PC-3 (cell line): ENCODE results near the gene BLACAT1. TPM values are rescaled to one million over a fixed set of nuclear protein-coding genes. Genes with fewer than 3 reads are reported as not detected.

Experiments used
- ATAC-seq: fragments of 200-7000 bp; cut with Tn5 transposase; 2 replicates; pipeline ENCODE4 v1.9.1; 2020; ENCODE audit warnings: mild to moderate bottlenecking, moderate library complexity
- BruUV-seq: library from RNA; stranded (reverse); fragments of 400-500 nt; replicated peaks from 2 replicates; lab custom pipeline; 2021; lab: Mats Ljungman, UMichigan
- CTCF ChIA-PET: fragments of 300-600 bp; sonication (Branson Sonifier 250); formaldehyde crosslinking; loops from one replicate; lab custom pipeline; 2022; ENCODE audit warnings: antibody characterized with exemption; lab: Charles Lee
- POLR2A ChIA-PET: fragments of 300-600 bp; sonication (Branson Sonifier 250); formaldehyde crosslinking; loops from one replicate; lab custom pipeline; 2022; ENCODE audit warnings: antibody characterized with exemption; ENCODE audit not compliant: unreplicated experiment; lab: Charles Lee
- DNase-seq: peaks from one replicate; pipeline ENCODE4 v3.0.0-alpha.2; 2015
- H2AFZ ChIP-seq: fragments of 300-600 bp; sonication (generic); 2 replicates; pipeline ENCODE4 v1.6.0; 2016; ENCODE audit warnings: antibody characterized with exemption, low read length
- H3F3A ChIP-seq: fragments of 300-600 bp; sonication (generic); one replicate; pipeline ENCODE4 v1.6.0; 2017; ENCODE audit warnings: antibody characterized with exemption, low read length, control low read depth, mild to moderate bottlenecking; ENCODE audit not compliant: unreplicated experiment
- H3K27ac ChIP-seq: fragments of 300-600 bp; sonication (generic); 2 replicates; pipeline ENCODE4 v1.5.1; 2016; ENCODE audit warnings: mild to moderate bottlenecking, low read length
- H3K27me3 ChIP-seq: fragments of 300-600 bp; sonication (generic); 2 replicates; pipeline ENCODE4 v1.6.1; 2016; ENCODE audit warnings: low read length, mixed read lengths
- H3K36me3 ChIP-seq: fragments of 300-600 bp; sonication (generic); 2 replicates; pipeline ENCODE4 v1.6.1; 2016; ENCODE audit warnings: low read depth, mixed run types, low read length, mixed read lengths
- H3K4me1 ChIP-seq: fragments of 300-600 bp; sonication (generic); 2 replicates; pipeline ENCODE4 v1.5.1; 2016; ENCODE audit warnings: low read length; ENCODE audit not compliant: insufficient read depth
- H3K4me2 ChIP-seq: fragments of 300-600 bp; sonication (generic); 2 replicates; pipeline ENCODE4 v1.6.0; 2016; ENCODE audit warnings: low read length
- H3K4me3 ChIP-seq: fragments of 300-600 bp; sonication (generic); 2 replicates; pipeline ENCODE4 v1.5.1; 2016; ENCODE audit warnings: mild to moderate bottlenecking, low read length, mixed read lengths
- H3K79me2 ChIP-seq: fragments of 300-600 bp; sonication (generic); 2 replicates; pipeline ENCODE4 v1.6.1; 2017; ENCODE audit warnings: low read length, mixed read lengths
- H3K9ac ChIP-seq: fragments of 300-600 bp; sonication (generic); 2 replicates; pipeline ENCODE4 v1.6.0; 2016; ENCODE audit warnings: mild to moderate bottlenecking, low read length
- H3K9me2 ChIP-seq: fragments of 300-600 bp; sonication (generic); replicated peaks from 2 replicates; pipeline ENCODE4 v1.6.1; 2016; ENCODE audit warnings: mixed run types, low read length, mixed read lengths
- H3K9me3 ChIP-seq: fragments of 300-600 bp; sonication (generic); 2 replicates; pipeline ENCODE4 v1.6.1; 2016; ENCODE audit warnings: low read length, mixed read lengths
- H4K20me1 ChIP-seq: fragments of 300-600 bp; sonication (generic); 2 replicates; pipeline ENCODE4 v1.6.1; 2016; ENCODE audit warnings: low read length, mixed read lengths
- CTCF ChIP-seq: fragments of 300-600 bp; sonication (generic); conservative IDR thresholded peaks from 2 replicates; pipeline ENCODE4 v1.5.1; 2017; ENCODE audit warnings: antibody characterized with exemption, low read depth, mild to moderate bottlenecking, low read length
- EZH2 ChIP-seq: fragments of 300-600 bp; sonication (generic); IDR thresholded peaks from one replicate; pipeline ENCODE4 v1.6.1; 2017; ENCODE audit warnings: antibody characterized with exemption, mild to moderate bottlenecking, low read length; ENCODE audit not compliant: unreplicated experiment
- EZH2phosphoT487 ChIP-seq: fragments of 300-600 bp; sonication (generic); IDR thresholded peaks from 2 replicates; pipeline ENCODE4 v1.6.1; 2018; ENCODE audit warnings: mild to moderate bottlenecking, antibody characterized with exemption, low read length, borderline replicate concordance
- intact Hi-C: fragments of 100-400 bp; cut with micrococcal nuclease; formaldehyde crosslinking; loops from 2 replicates; pipeline ENCODE4 v1.9.0; 2023
- total RNA-seq: library from RNA; depleted of rRNA; stranded (reverse); fragments of >200 nt; gene quantifications from 2 replicates; pipeline ENCODE4 v1.2.3, GENCODE V29; 2014

BLACAT1 gene
- total RNA-seq, 1 experiment from 2014 or later: 1.5 TPM

- Histone ChIP-seq H3K9me2 (no peaks in the 10 kb centered on the region), H3F3A (no peaks in the 10 kb centered on the region), H3K4me1 (peaks cover 18% of the 10 kb centered on the region), H4K20me1 (no peaks in the 10 kb centered on the region), H3K4me3 (no peak overlapping the region), H3K79me2 (no peaks in the 10 kb centered on the region), H3K4me2 (no peak overlapping the region), H3K27me3 (peaks cover 12% of the 10 kb centered on the region), H2AFZ (no peak overlapping the region), H3K9me3 (no peaks in the 10 kb centered on the region), H3K27ac (no peak overlapping the region), H3K36me3 (no peaks in the 10 kb centered on the region), H3K9ac (no peak overlapping the region)
- BruUV-seq: no TSS peak
- POLR2A ChIA-PET: no interaction called here
- no peak for ATAC-seq
- intact Hi-C loops: no loop called here
- TF ChIP-seq CTCF (no peak), EZH2phosphoT487 (no peak), EZH2 (no peak)
- CTCF ChIA-PET: interaction anchor here (0.6 kb wide), 1 partner anchor 113 kb away, joined by 3 read pairs; no protein-coding TSS in a partner anchor
- DNase-seq: no peak
These were observed 20.0 kb upstream of the BLACAT1 start for GRCh38 chr1:205475855-205476254.

- no peaks in the 10 kb centered on the region for H3K9me2 ChIP-seq
- no peak overlapping the region for H3K27ac ChIP-seq
- no TSS peak for BruUV-seq
- intact Hi-C loops: no loop called here
- no peaks in the 10 kb centered on the region for H3K36me3 ChIP-seq
- no peak for DNase-seq
- H3K4me2 ChIP-seq: no peak overlapping the region
- H2AFZ ChIP-seq: no peak overlapping the region
- ChIA-PET CTCF (no interaction called here), POLR2A (no interaction called here)
- H3K79me2 ChIP-seq: no peaks in the 10 kb centered on the region
- H3K9me3 ChIP-seq: no peaks in the 10 kb centered on the region
- H3K4me3 ChIP-seq: no peak overlapping the region
- TF ChIP-seq EZH2: no peak
- no peak for TF ChIP-seq EZH2phosphoT487
- TF ChIP-seq CTCF: no peak
- H3K9ac ChIP-seq: no peak overlapping the region
- no peaks in the 10 kb centered on the region for H4K20me1 ChIP-seq
- H3K4me1 ChIP-seq: peaks cover 18% of the 10 kb centered on the region
- ATAC-seq: no peak
- no peaks in the 10 kb centered on the region for H3F3A ChIP-seq
- H3K27me3 ChIP-seq: peaks cover 15% of the 10 kb centered on the region
These were observed 18.7 kb upstream of the BLACAT1 start for GRCh38 chr1:205474571-205474970.

- H2AFZ ChIP-seq: no peak overlapping the region
- intact Hi-C loops: no loop called here
- POLR2A ChIA-PET: no interaction called here
- H3K27me3 ChIP-seq: peaks cover 21% of the 10 kb centered on the region
- H4K20me1 ChIP-seq: no peaks in the 10 kb centered on the region
- H3K4me1 ChIP-seq: peaks cover 18% of the 10 kb centered on the region
- H3K36me3 ChIP-seq: no peaks in the 10 kb centered on the region
- DNase-seq (no peak), ATAC-seq (no peak)
- CTCF ChIA-PET: no interaction called here
- no peaks in the 10 kb centered on the region for H3K9me2 ChIP-seq
- H3K9me3 ChIP-seq: no peaks in the 10 kb centered on the region
- H3K79me2 ChIP-seq: no peaks in the 10 kb centered on the region
- no peak overlapping the region for H3K9ac ChIP-seq
- TF ChIP-seq CTCF (no peak), EZH2phosphoT487 (no peak), EZH2 (no peak)
- no peak overlapping the region for H3K4me2 ChIP-seq
- no peak overlapping the region for H3K4me3 ChIP-seq
- no peak overlapping the region for H3K27ac ChIP-seq
- BruUV-seq: no TSS peak
- H3F3A ChIP-seq: no peaks in the 10 kb centered on the region
These were observed 18.1 kb upstream of the BLACAT1 start for GRCh38 chr1:205473966-205474365.
